CD4-positive, alpha-beta T cell treated with Interleukin-17A for 1 hour (primary cell): Measurements from ENCODE around the gene SERINC2.

Experiments
- DNase-seq: peaks from one replicate; pipeline ENCODE4 v3.0.0-alpha.2; 2020

SERINC2 gene

GRCh38 chr1:31412732-31413404, at the start of gene SERINC2:
TSS of gene SERINC2 (plus strand) at chr1:31413213. CDS start at chr1:31413266, 53 bp downstream.
- DNase-seq = no peak

- DNase-seq = no peak
Observed at GRCh38 chr1:31364561-31365250, 48.3 kb upstream of the SERINC2 start.

- DNase-seq = no peak
Observed at GRCh38 chr1:31366796-31367195, 46.2 kb upstream of the SERINC2 start.

GRCh38 chr1:31368611-31369107, 44.4 kb upstream of the SERINC2 start:
- no peak for DNase-seq

GRCh38 chr1:31370021-31370420, 43.0 kb upstream of the SERINC2 start:
- no peak for DNase-seq

GRCh38 chr1:31370565-31370964, 42.4 kb upstream of the SERINC2 start:
- no peak for DNase-seq

- no peak for DNase-seq
Observed at GRCh38 chr1:31371121-31371959, 41.7 kb upstream of the SERINC2 start.

- DNase-seq = no peak
Observed at GRCh38 chr1:31372051-31372450, 41.0 kb upstream of the SERINC2 start.

GRCh38 chr1:31372751-31373055, 40.3 kb upstream of the SERINC2 start:
- DNase-seq = no peak

- no peak for DNase-seq
Observed at GRCh38 chr1:31373056-31373896, 39.7 kb upstream of the SERINC2 start, which contains the start of gene FABP3. TSS of gene FABP3 (minus strand) at chr1:31373076. CDS start at chr1:31373014, 62 bp downstream.

GRCh38 chr1:31373897-31374486, 39.0 kb upstream of the SERINC2 start:
- no peak for DNase-seq

GRCh38 chr1:31374511-31375196, 38.4 kb upstream of the SERINC2 start:
- no peak for DNase-seq

GRCh38 chr1:31376375-31377134, 36.5 kb upstream of the SERINC2 start:
- no peak for DNase-seq

GRCh38 chr1:31377364-31377863, 35.6 kb upstream of the SERINC2 start:
- DNase-seq = no peak

- DNase-seq = no peak
Observed at GRCh38 chr1:31378001-31378400, 35.0 kb upstream of the SERINC2 start.

- DNase-seq = no peak
Observed at GRCh38 chr1:31380181-31380580, 32.8 kb upstream of the SERINC2 start.

- DNase-seq = no peak
Observed at GRCh38 chr1:31381394-31382294, 31.4 kb upstream of the SERINC2 start.

- no peak for DNase-seq
Observed at GRCh38 chr1:31382379-31382989, 30.5 kb upstream of the SERINC2 start.

GRCh38 chr1:31383967-31384366, 29.0 kb upstream of the SERINC2 start:
- no peak for DNase-seq
